Pancreas (tissue), 10 donors: ENCODE data around the gene ZSCAN9. TPM values are rescaled to one million over a fixed set of nuclear protein-coding genes. Genes with fewer than 3 reads are reported as not detected.

Experiments
- ATAC-seq, 4 donors: fragments of 200-7000 bp; cut with Tn5 transposase; one replicate each; pipeline versions ENCODE4 v1.8.0 to v1.9.1; 2020; ENCODE audit warnings: mild to moderate bottlenecking in 4 of 4, moderate library complexity in 4 of 4
- DNase-seq, 6 donors: peaks; one replicate each; pipeline ENCODE4 v3.0.0-alpha.2; 2020
- FAIRE-seq: peaks from 2 replicates; lab custom pipeline; 2012; peaks lifted over from hg19 to GRCh38; lab: Jason Lieb, UNC
- H3K27ac ChIP-seq, 4 donors: fragments of 200-600 bp; sonication (generic); 1 replicate in 3 of 4; 2 replicates in 1 of 4; pipeline versions ENCODE4 v1.5.0 to v1.8.0; 2020
- H3K27me3 ChIP-seq, 4 donors: fragments of 200-600 bp; one replicate each; pipeline ENCODE4 v1.8.0; 2021
- H3K36me3 ChIP-seq, 3 donors: fragments of 200-600 bp; sonication (generic) in 1 of 3; one replicate each; pipeline versions ENCODE4 v1.5.0 to v1.8.0; 2020 to 2021
- H3K4me1 ChIP-seq, 3 donors: fragments of 200-600 bp; one replicate each; pipeline ENCODE4 v1.8.0; 2021
- H3K4me3 ChIP-seq, 4 donors: fragments of 200-600 bp; sonication (generic) in 2 of 4; one replicate each; pipeline versions ENCODE4 v1.5.0 to v1.8.0; 2020 to 2021
- H3K9me3 ChIP-seq, 4 donors: fragments of 200-600 bp; one replicate each; pipeline ENCODE4 v1.8.0; 2021
- WGBS, 2 donors: extraction: QIAGEN DNeasy Blood & Tissue Kit; methylation state at CpG; one replicate each; pipeline ENCODE4 v1.1.7; 2013; 5-methylcytosine and 5-hydroxymethylcytosine counted together
- intact Hi-C, 3 donors: fragments of 100-400 bp; cut with DNase I; formaldehyde crosslinking; loops; one replicate each; pipeline versions ENCODE4 v1.11.1 to v1.14.2; 2022
- polyA plus RNA-seq, 2 donors: library from polyadenylated mRNA; stranded (reverse); fragments of 200-250 nt; gene quantifications; one replicate each; pipeline ENCODE4 v1.2.3, GENCODE V29; 2013
- total RNA-seq, 6 donors: library from RNA; stranded (reverse); fragmentation: NEBNext Ultra II Directional in 4 of 6; extraction: Animal tissue kit (Norgen Biotek cat#: 25700) in 4 of 6; gene quantifications; one replicate each; pipeline versions ENCODE4 v1.2.1 to v1.2.4, GENCODE V29; 2021 to 2023
- TF ChIP-seq, protein P1 (sequence below), 4 donors: fragments of 200-600 bp; sonication (generic) in 3 of 4; IDR thresholded peaks; one replicate each; pipeline versions ENCODE4 v1.5.0 to v1.8.0; 2021; ENCODE audit warnings: antibody characterized with exemption in 4 of 4
- donor health status: healthy with polysubstance abuse.
- donor health status: DM: no; HTN: no; CAD: no; lungs with moderate emphysema.
- donor health status: DM: no; HTN: no; CAD: no.
- donor health status: control.
- donor health status: control.
- donor health status: Bipolar disorder and iron deficiency.
- donor health status: DM: yes; HTN: yes; CAD: no.
- donor health status: DM: no; HTN: no; CAD: no.
- donor health status: DM: no; HTN: no; CAD: no.
- donor health status: DM: yes; HTN: yes; CAD: no.

ZSCAN9 gene
- total and polyA plus RNA-seq, 8 donors, result 3.5 to 15.0 (median 5.6) TPM

DNA sequence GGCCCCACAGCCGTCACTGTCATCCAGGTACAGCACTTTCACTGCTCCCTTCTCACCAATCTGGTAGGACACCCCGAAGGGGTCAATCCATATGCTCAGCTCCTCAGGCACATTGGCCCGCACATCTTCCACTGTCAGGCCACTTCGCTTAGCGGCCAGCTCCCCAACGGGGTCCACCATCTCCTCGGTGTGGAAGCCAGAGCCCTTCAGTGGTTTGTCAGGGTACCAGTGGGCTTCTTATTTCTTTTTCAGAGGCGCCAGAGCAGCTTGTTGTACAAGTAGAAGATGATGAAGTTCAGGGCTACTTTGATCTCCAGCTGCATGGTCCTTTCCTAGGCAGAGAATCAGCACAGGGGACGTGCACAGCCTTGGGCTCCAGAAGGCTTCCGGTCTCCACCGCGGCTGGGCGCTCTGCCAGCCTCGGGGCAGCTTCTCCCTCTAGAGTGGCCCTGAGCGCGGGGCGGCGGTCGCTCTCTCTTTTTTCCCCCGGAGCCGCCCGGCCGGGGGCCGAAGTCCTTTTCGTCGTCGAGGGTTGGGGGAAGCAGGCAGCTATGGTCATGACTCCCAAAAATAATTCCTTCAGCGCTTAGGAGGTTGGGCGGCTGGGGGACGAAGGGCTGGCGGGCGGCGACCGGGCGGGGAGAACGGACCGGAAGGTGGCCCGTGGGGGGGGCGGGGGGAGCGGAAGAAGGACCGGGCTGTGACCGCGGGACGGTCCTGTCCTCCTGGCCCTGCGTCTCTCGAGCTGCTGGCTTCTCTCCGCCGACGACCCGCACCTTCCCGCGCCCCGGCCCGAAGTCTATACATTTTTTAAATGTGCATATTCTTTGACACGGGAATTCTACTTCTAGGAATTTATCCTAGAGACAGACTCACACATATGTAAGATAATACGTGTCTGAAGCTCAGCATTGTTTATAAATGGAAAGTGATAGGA lies 6.5 kb upstream of the ZSCAN9 start:
- ATAC-seq (peak; percentile 96 to 97 (median 97)), FAIRE-seq (no peak), DNase-seq (peak; percentile 59 to 87 (median 71))
- H3K4me1 ChIP-seq, result no peaks in the 10 kb centered on the region
- peak overlapping the region; percentile 24 to 69 (median 52) for H3K4me3 ChIP-seq
- TF ChIP-seq, protein P1, sequence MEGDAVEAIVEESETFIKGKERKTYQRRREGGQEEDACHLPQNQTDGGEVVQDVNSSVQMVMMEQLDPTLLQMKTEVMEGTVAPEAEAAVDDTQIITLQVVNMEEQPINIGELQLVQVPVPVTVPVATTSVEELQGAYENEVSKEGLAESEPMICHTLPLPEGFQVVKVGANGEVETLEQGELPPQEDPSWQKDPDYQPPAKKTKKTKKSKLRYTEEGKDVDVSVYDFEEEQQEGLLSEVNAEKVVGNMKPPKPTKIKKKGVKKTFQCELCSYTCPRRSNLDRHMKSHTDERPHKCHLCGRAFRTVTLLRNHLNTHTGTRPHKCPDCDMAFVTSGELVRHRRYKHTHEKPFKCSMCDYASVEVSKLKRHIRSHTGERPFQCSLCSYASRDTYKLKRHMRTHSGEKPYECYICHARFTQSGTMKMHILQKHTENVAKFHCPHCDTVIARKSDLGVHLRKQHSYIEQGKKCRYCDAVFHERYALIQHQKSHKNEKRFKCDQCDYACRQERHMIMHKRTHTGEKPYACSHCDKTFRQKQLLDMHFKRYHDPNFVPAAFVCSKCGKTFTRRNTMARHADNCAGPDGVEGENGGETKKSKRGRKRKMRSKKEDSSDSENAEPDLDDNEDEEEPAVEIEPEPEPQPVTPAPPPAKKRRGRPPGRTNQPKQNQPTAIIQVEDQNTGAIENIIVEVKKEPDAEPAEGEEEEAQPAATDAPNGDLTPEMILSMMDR (IDR thresholded peaks at IDR 0.05), result no peak
- H3K27me3 ChIP-seq, result peaks cover 3 to 14% (median 8%) of the 10 kb centered on the region in 4 donors
- no peaks in the 10 kb centered on the region for H3K36me3 ChIP-seq
- peak overlapping the region in 2 of 4 donors; percentile 22 to 47 for H3K27ac ChIP-seq
- intact Hi-C loops, result no loop called here
- 9 to 10% methylated on average over 51 to 55 of the region's 56 CpGs for WGBS, 2 donors
- H3K9me3 ChIP-seq, result no peaks in the 10 kb centered on the region

DNA sequence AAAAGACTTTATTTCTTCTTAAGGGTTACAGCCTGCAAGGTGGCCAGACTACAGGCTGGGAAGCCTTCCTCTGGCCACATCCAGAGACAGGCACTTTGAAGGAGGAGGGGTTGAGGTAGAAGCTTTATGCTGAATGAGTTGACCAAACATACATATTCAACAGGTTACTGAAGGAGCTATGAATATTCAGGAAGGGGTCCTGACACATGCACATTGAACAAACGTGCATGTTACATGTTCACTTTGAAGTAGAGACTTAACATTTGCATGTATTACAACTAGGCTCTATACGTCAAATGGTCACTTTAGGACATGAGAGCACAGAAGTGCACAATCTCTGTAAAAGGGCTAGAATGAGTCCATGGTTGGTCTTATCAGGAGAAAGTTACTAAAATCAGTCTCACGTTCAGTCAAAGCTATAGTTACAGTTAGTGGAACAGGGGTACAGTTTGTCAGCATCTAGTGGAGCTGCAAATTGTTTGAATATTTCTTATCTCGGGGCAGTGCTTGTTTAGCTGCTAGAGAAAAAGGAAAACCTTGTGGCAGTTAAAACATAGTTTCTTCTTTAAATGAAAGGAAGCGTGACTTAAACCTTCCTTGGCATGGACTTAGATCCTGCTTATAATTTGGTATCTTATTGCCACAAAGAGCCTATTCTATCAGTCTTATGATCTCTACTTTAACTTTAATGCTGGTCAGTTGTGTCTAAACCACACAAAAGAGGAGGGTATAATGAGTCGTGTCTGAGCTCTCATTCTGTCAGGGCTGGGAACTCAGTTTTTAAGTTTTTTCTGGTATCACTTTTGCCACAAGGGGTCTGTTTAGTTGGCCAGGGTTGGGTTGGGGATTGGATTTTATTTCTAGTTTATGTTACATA lies 4.6 kb upstream of the ZSCAN9 start:
- intact Hi-C loops, result no loop called here
- WGBS, 2 donors, result 25 to 33% methylated on average over 6 of the region's 6 CpGs
- no peaks in the 10 kb centered on the region for H3K36me3 ChIP-seq
- H3K4me1 ChIP-seq, result peaks cover 0 to 5% (median 0%) of the 10 kb centered on the region in 3 donors
- TF ChIP-seq, protein P1 (IDR thresholded peaks at IDR 0.05), result no peak
- peaks cover 3 to 14% (median 8%) of the 10 kb centered on the region in 4 donors for H3K27me3 ChIP-seq
- DNase-seq (no peak), FAIRE-seq (no peak), ATAC-seq (no peak)
- H3K9me3 ChIP-seq, result no peaks in the 10 kb centered on the region
- H3K27ac ChIP-seq, result no peak overlapping the region
- no peak overlapping the region for H3K4me3 ChIP-seq

DNA sequence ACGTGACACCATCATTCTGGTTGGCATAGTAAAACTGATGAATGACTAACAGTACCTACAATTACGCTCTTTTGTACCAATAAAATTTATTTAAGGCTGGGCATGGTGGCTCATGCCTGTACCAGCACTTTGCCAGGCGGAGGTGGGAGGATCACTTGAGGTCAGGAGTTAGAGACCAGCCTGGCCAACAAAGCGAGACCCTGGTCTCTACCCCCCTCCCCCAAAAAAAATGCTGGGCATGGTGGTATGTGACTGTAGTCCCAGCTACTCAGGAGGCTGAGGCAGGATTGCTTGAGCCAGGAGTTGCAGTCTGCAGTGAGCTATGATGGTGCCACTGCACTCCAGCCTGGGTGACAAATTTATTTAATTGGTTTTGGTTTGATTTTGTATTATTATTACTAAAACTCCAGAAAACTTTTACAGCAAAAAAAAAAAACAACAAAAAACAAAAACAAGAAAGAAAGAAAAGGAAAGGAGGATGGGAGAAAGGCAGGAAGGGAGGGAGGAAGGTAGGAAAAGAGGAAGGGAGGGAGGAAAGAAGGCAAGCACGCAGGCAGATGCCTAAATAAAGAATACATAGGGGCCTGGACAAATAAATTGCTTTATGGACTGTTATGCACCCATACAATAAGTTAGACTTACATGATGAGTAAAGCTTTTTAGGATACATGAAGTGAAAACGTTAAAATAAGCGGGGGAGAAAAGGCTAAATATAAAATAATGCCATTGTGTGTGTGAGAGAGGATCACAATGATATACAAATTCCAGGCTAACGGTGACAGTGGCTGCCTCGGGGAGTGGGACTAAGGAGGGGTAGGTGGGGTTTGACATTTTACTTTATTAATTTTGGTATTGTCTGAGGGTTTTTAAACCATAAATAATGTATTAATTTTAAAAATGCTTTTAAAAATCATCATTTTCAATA lies 682 bp upstream of the ZSCAN9 start:
- TF ChIP-seq, protein P1 (IDR thresholded peaks at IDR 0.05), result no peak
- peaks cover 0 to 13% (median 10%) of the 10 kb centered on the region in 3 donors for H3K36me3 ChIP-seq
- H3K27me3 ChIP-seq, result peaks cover 3 to 14% (median 8%) of the 10 kb centered on the region in 4 donors
- ATAC-seq (no peak), FAIRE-seq (no peak), DNase-seq (no peak)
- H3K4me3 ChIP-seq, result peak overlapping the region; percentile 55 to 83 (median 74)
- 55 to 57% methylated on average over 9 of the region's 9 CpGs for WGBS, 2 donors
- H3K4me1 ChIP-seq, result peaks cover 0 to 10% (median 7%) of the 10 kb centered on the region in 3 donors
- peak overlapping the region in 2 of 4 donors; percentile 36 to 52 for H3K27ac ChIP-seq
- intact Hi-C loops, result no loop called here
- no peaks in the 10 kb centered on the region for H3K9me3 ChIP-seq

DNA sequence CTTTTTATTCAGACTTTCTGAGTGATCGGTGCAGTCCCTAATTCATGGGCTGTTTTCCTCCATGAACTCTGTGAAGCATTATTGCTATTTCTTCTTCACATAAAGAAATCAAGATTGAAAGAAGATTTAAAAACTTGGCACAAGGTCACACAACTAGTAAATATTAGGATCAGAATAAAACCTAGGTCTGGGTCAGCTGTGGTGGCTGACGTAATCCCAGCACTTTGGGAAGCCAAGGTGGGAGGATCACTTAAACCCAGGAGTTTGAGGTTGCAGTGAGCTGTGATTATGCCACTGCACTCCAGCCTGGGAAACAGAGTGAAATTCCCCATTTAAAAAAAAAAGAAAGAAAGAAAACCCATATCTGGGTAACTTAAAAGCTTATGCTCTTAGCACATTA lies 1.4 kb downstream of the ZSCAN9 start:
- TF ChIP-seq, protein P1 (IDR thresholded peaks at IDR 0.05), result no peak
- Histone ChIP-seq H3K27me3 (peaks cover 0 to 7% (median 1%) of the 10 kb centered on the region in 4 donors), H3K9me3 (no peaks in the 10 kb centered on the region), H3K36me3 (peaks cover 0 to 15% (median 12%) of the 10 kb centered on the region in 3 donors), H3K4me3 (no peak overlapping the region), H3K4me1 (peaks cover 0 to 10% (median 7%) of the 10 kb centered on the region in 3 donors), H3K27ac (no peak overlapping the region)
- intact Hi-C loops, result no loop called here
- 97 to 98% methylated on average over 2 of the region's 2 CpGs for WGBS, 2 donors
- ATAC-seq (no peak), FAIRE-seq (no peak), DNase-seq (no peak)
